Upper lobe of right lung (tissue), 1 donor: ENCODE data around the gene SNRNP25. TPM values are rescaled to one million over a fixed set of nuclear protein-coding genes. Genes with fewer than 3 reads are reported as not detected.
A peak's percentile ranks its signal among the peaks of the same experiment; 100 is the strongest.

Experiments used
- ATAC-seq: fragments of 200-7000 bp; cut with Tn5 transposase; one replicate; pipeline ENCODE4 v1.9.1; 2020; ENCODE audit warnings: mild to moderate bottlenecking, moderate library complexity
- DNase-seq: peaks from one replicate; pipeline ENCODE4 v3.0.0-alpha.2; 2020
- H3K27ac ChIP-seq: fragments of 200-600 bp; one replicate; pipeline ENCODE4 v1.8.0; 2022
- H3K27me3 ChIP-seq: fragments of 200-600 bp; one replicate; pipeline ENCODE4 v1.8.0; 2022; ENCODE audit warnings: mild to moderate bottlenecking
- H3K36me3 ChIP-seq: fragments of 200-600 bp; one replicate; pipeline ENCODE4 v1.8.0; 2022
- H3K4me1 ChIP-seq: fragments of 200-600 bp; one replicate; pipeline ENCODE4 v1.8.0; 2022
- H3K4me3 ChIP-seq: fragments of 200-600 bp; one replicate; pipeline ENCODE4 v1.8.0; 2022; ENCODE audit warnings: mild to moderate bottlenecking
- H3K9me3 ChIP-seq: fragments of 200-600 bp; one replicate; pipeline ENCODE4 v1.8.0; 2022
- intact Hi-C: fragments of 100-400 bp; cut with DNase I; formaldehyde crosslinking; loops from one replicate; pipeline ENCODE4 v1.11.0; 2022
- total RNA-seq: library from RNA; stranded (reverse); fragmentation: NEBNext Ultra II Directional; extraction: Animal tissue kit (Norgen Biotek cat#: 25700); gene quantifications from one replicate; pipeline ENCODE4 v1.2.1, GENCODE V29; 2021
- TF ChIP-seq, protein P1 (sequence below): fragments of 200-600 bp; IDR thresholded peaks from one replicate; pipeline ENCODE4 v1.8.0; 2022; ENCODE audit warnings: antibody characterized with exemption
- donor health status: DM: no; HTN: yes; CAD: no; lungs with severe emphysema.

Gene SNRNP25
- total RNA-seq, 1 donor from 2014 or later = 11.6 TPM

DNA sequence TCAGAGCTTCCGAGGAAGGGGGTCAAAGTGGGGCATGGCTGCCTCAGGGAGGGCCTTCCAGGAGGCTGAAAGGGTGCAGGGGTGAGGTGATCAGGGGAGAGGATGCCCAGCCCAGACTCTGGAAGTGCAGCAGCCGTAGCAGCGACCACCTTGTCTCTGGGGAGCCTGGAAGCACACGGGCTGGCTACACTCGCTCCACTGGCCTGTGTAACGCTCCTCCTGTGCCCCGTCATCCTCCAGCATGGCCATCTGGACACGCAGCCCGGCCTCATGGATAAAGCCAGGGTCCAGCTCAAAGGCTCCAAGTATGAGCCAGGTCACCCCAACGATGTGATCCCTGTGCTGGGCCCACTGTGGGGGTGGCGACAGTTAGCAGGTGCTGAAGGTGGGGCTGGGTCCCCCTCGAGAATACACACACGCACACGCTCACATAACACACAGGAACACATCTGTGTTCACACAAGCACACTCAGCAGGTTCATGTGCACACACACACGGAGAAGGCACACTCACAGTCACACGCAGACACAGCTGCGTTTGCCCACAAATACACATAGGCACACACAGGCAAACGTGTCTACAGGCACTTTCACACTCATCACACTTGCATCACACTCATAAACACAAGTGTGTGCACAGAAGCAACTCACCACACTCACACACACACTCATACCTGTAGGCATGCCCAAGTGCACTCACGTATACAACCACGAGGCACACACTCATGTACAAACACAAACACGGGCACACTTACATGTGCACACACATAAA, 19.6 kb upstream of the SNRNP25 start:
- TF ChIP-seq, protein P1, sequence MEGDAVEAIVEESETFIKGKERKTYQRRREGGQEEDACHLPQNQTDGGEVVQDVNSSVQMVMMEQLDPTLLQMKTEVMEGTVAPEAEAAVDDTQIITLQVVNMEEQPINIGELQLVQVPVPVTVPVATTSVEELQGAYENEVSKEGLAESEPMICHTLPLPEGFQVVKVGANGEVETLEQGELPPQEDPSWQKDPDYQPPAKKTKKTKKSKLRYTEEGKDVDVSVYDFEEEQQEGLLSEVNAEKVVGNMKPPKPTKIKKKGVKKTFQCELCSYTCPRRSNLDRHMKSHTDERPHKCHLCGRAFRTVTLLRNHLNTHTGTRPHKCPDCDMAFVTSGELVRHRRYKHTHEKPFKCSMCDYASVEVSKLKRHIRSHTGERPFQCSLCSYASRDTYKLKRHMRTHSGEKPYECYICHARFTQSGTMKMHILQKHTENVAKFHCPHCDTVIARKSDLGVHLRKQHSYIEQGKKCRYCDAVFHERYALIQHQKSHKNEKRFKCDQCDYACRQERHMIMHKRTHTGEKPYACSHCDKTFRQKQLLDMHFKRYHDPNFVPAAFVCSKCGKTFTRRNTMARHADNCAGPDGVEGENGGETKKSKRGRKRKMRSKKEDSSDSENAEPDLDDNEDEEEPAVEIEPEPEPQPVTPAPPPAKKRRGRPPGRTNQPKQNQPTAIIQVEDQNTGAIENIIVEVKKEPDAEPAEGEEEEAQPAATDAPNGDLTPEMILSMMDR = no peak
- no peak overlapping the region for H3K27ac ChIP-seq
- no peak for ATAC-seq

DNA sequence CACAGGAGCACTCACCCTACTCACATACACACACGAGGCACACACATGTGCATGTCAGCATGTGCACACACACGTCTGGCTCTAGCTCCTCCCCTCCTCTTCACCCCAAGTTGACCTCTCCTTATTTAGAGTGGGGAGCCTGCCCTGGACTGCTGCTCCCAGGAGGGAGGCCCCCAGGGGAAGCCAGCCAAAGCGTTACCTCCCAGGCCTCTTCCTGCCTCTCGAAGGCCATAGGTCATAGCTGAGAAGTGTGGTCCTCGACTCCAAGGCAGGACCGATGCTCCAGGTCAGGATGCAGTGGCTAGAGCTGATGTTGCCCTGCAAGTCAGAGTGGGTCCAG, 19.0 kb upstream of the SNRNP25 start:
- Histone ChIP-seq H3K36me3 (no peaks in the 10 kb centered on the region), H3K27me3 (no peaks in the 10 kb centered on the region), H3K9me3 (no peaks in the 10 kb centered on the region), H3K4me1 (peaks cover 14% of the 10 kb centered on the region), H3K4me3 (no peak overlapping the region), H3K27ac (no peak overlapping the region)
- ATAC-seq (peak; percentile 2), DNase-seq (no peak)
- intact Hi-C loops = no loop called here
- TF ChIP-seq, protein P1 = no peak

More for the DNA sequence above, 19.6 kb upstream of the SNRNP25 start:
- no peaks in the 10 kb centered on the region for H3K27me3 ChIP-seq
- no peaks in the 10 kb centered on the region for H3K36me3 ChIP-seq
- H3K4me1 ChIP-seq = peaks cover 10% of the 10 kb centered on the region
- DNase-seq = no peak
- no peaks in the 10 kb centered on the region for H3K9me3 ChIP-seq
- no peak overlapping the region for H3K4me3 ChIP-seq
- intact Hi-C loops = no loop called here

DNA sequence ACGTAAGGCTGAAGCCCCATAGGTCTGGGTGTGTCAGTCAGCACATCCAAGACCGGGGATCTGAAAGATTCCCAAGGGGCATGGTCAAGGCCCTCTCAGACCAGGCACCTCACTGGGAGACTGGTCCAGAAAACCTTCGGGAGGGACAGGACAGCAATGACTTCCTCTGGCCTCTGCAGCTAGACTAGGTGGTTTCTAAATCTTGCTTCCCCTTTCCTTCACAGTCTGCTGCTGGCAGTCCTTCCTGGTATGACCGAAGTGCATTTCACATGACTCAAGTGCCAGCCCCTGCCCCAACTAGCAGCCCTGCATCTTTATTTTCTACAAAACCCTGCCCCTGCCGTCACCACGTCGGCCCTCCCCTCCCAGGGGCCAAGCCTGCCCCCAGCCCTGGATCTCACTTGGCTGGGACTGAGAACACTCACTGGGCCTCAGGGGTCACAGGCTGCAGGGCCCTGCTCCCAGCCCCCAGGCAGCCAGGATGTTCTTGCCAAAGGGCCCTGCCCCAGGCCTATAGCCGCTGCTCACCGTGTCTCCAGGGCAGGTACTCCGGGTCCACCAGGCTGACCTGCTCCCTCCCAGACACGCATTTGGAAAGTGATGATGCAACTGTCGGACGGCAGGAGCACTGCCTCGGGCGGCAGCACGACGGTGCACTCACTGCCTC, 18.5 kb upstream of the SNRNP25 start:
- peaks cover 14% of the 10 kb centered on the region for H3K4me1 ChIP-seq

DNA sequence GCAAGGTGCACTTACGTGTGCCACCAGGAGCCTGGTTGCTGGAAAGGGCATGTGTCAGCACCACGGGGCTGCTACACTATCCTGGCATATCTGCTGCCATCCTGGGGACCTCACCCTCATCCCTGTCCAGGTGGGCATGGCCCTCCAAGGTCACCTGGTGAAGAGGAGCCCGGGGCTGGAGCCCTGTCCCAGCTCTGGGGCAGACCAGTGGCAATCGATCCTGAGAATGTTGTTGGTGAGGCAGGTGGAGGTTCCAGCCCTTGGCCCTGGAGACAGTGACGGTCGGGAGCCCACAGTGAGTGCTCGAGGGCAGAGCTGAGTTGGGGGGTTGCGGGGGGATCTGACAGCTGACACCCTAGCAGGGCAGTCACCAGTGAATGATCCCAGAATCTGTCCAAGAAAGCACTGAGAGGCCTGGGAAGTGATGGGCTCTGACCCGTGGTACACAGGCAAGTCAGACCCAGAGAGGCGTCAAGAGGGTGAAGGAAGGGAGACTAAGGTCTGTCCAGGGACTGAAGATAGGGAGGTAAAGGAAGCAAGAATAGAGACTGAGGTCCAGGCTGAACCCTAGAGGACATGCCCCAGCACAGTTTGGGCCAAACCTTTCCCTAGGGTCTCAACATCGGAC, 17.8 kb upstream of the SNRNP25 start:
- Histone ChIP-seq H3K27ac (no peak overlapping the region), H3K4me1 (peaks cover 14% of the 10 kb centered on the region), H3K27me3 (no peaks in the 10 kb centered on the region), H3K4me3 (no peak overlapping the region), H3K9me3 (no peaks in the 10 kb centered on the region), H3K36me3 (no peaks in the 10 kb centered on the region)
- intact Hi-C loops = no loop called here
- TF ChIP-seq, protein P1 = no peak
- ATAC-seq = no peak
- DNase-seq = no peak

More for the DNA sequence above, 18.5 kb upstream of the SNRNP25 start:
- DNase-seq (no peak), ATAC-seq (peak; percentile 75)
- Histone ChIP-seq H3K36me3 (no peaks in the 10 kb centered on the region), H3K27me3 (no peaks in the 10 kb centered on the region), H3K9me3 (no peaks in the 10 kb centered on the region), H3K27ac (no peak overlapping the region), H3K4me3 (no peak overlapping the region)
- intact Hi-C loops = no loop called here
- TF ChIP-seq, protein P1 = no peak

DNA sequence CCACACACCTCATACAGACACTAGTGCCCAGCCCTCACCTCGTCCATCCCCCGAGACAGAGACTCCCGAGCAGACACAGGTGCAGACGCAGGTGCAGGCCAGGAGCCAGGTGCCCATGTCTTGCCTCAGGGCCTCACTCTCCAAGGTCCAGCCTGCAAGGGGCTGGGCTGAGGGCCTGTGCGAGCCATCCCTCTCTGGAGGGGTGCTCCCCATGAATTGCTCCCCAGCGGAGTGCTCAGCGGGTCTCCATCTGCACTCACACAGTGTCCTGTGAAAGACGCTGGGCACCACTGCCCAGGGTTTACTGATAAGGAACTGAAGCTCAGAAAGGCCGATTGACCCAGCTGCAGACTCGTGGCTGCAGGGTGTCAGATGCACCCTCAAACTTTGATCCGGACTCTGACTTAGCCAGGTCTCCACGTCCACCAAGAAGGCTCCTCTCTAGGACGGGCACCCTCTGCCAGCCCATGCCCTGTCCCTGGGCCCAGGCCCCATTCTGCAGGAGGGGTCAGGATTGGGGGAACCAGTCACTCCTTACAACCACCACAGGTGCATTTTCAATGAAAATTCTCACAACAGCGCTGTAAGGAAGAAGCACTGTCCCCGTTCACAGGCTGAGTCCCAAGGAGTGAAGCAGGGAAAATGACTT, 17.2 kb upstream of the SNRNP25 start:
- Histone ChIP-seq H3K36me3 (no peaks in the 10 kb centered on the region), H3K27ac (no peak overlapping the region)
- no peak for ATAC-seq

More for the DNA sequence above, 17.2 kb upstream of the SNRNP25 start:
- TF ChIP-seq, protein P1 = no peak
- H3K9me3 ChIP-seq = no peaks in the 10 kb centered on the region
- intact Hi-C loops = no loop called here
- no peak for DNase-seq
- H3K4me1 ChIP-seq = peaks cover 14% of the 10 kb centered on the region
- H3K4me3 ChIP-seq = no peak overlapping the region
- H3K27me3 ChIP-seq = no peaks in the 10 kb centered on the region
